Kidney (tissue), 14 donors: ENCODE results near the gene ANXA10. TPM values are rescaled to one million over a fixed set of nuclear protein-coding genes. Genes with fewer than 3 reads are reported as not detected.

ENCODE experiments used
- DNase-seq, 5 donors: peaks; one replicate each; pipeline ENCODE4 v3.0.0-alpha.2; 2013 to 2020
- FAIRE-seq: peaks from 2 replicates; lab custom pipeline; 2012; peaks lifted over from hg19 to GRCh38; lab: Jason Lieb, UNC
- H3K27ac ChIP-seq, 2 donors: one replicate each; pipeline ENCODE4 v1.7.0; 2013; ENCODE audit warnings: low read depth in 2 of 2, low read length in 2 of 2, inconsistent platforms in 1 of 2
- H3K27me3 ChIP-seq: one replicate; pipeline ENCODE4 v1.7.1; 2013; ENCODE audit warnings: low read length, inconsistent platforms; ENCODE audit not compliant: control insufficient read depth, insufficient read depth
- H3K36me3 ChIP-seq, 3 donors: one replicate each; pipeline versions ENCODE4 v1.7.0 to v1.7.1; 2013; ENCODE audit warnings: low read length in 3 of 3, control low read depth in 1 of 3, inconsistent platforms in 1 of 3; ENCODE audit not compliant: insufficient read depth in 3 of 3, control insufficient read depth in 2 of 3
- H3K4me1 ChIP-seq, 3 donors: one replicate each; pipeline versions ENCODE4 v1.7.0 to v1.7.1; 2013; ENCODE audit warnings: low read length in 3 of 3, inconsistent platforms in 1 of 3, low read depth in 1 of 3; ENCODE audit not compliant: control insufficient read depth in 2 of 3, insufficient read depth in 2 of 3
- H3K4me3 ChIP-seq, 3 donors: one replicate each; pipeline versions ENCODE4 v1.7.0 to v1.8.1; 2013; ENCODE audit warnings: low read length in 3 of 3, control low read depth in 1 of 3, inconsistent platforms in 1 of 3
- H3K9ac ChIP-seq, 3 donors: one replicate each; pipeline versions ENCODE4 v1.7.0 to v1.7.1; 2013; ENCODE audit warnings: low read length in 3 of 3, control low read depth in 1 of 3, inconsistent platforms in 1 of 3
- H3K9me3 ChIP-seq, 3 donors: one replicate each; pipeline versions ENCODE4 v1.7.0 to v1.7.1; 2013; ENCODE audit warnings: low read length in 3 of 3, control low read depth in 1 of 3, inconsistent platforms in 1 of 3; ENCODE audit not compliant: control insufficient read depth in 2 of 3, insufficient read depth in 1 of 3
- CTCF ChIP-seq: IDR thresholded peaks from 3 replicates; pipeline ENCODE4 v1.5.1; 2012; ENCODE audit warnings: mild to moderate bottlenecking, moderate library complexity, borderline replicate concordance; ENCODE audit not compliant: insufficient read depth; ENCODE audit errors: extremely low read depth
- intact Hi-C: fragments of 100-400 bp; cut with DNase I; formaldehyde crosslinking; loops from one replicate; pipeline ENCODE4 v1.11.1; 2022
- polyA plus RNA-seq: library from polyadenylated mRNA; stranded (reverse); fragments of 350-450 nt; fragmentation: Illumina TruSeq; extraction: RNeasy Lipid Tissue Mini Kit (QIAGEN cat#74804); gene quantifications from one replicate; pipeline ENCODE4 v1.2.3, GENCODE V29; 2014; ENCODE audit warnings: low read depth, low replicate concordance; ENCODE audit not compliant: insufficient read depth
- total RNA-seq: library from RNA; stranded (reverse); fragmentation: NEBNext Ultra II Directional; extraction: Animal tissue kit (Norgen Biotek cat#: 25700); gene quantifications from one replicate; pipeline ENCODE4 v1.2.1, GENCODE V29; 2021
- donor health status: control.
- donor health status: control.
- donor health status: control.
- donor health status: control.
- donor health status: control.
- donor health status: DM: yes; HTN: yes; CAD: no.
- donor health status: Normal renal cell carcinoma (clear cell type).

Gene ANXA10
- total and polyA plus RNA-seq, 2 donors from 2014 or later = not detected

GRCh38 chr4:168150420-168151050 lies 58.2 kb downstream of the ANXA10 start:
- Histone ChIP-seq H3K4me3 (no peak overlapping the region), H3K27ac (no peak overlapping the region), H3K27me3 (no peaks in the 10 kb centered on the region), H3K36me3 (no peaks in the 10 kb centered on the region), H3K4me1 (no peaks in the 10 kb centered on the region), H3K9me3 (no peaks in the 10 kb centered on the region), H3K9ac (no peak overlapping the region)
- no peak for FAIRE-seq
- no peak for DNase-seq
- no peak for TF ChIP-seq CTCF
- intact Hi-C loops = no loop called here

GRCh38 chr4:168151327-168151726 lies 59.0 kb downstream of the ANXA10 start:
- intact Hi-C loops = no loop called here
- H3K9me3 ChIP-seq = no peaks in the 10 kb centered on the region
- H3K9ac ChIP-seq = no peak overlapping the region
- DNase-seq = peak in 1 of 5 donors; percentile 33
- no peaks in the 10 kb centered on the region for H3K4me1 ChIP-seq
- no peaks in the 10 kb centered on the region for H3K36me3 ChIP-seq
- no peak for FAIRE-seq
- no peaks in the 10 kb centered on the region for H3K27me3 ChIP-seq
- no peak overlapping the region for H3K27ac ChIP-seq
- no peak overlapping the region for H3K4me3 ChIP-seq
- no peak for TF ChIP-seq CTCF

GRCh38 chr4:168152837-168153500 lies 60.6 kb downstream of the ANXA10 start:
- Histone ChIP-seq H3K9me3 (no peaks in the 10 kb centered on the region), H3K36me3 (no peaks in the 10 kb centered on the region), H3K27ac (no peak overlapping the region), H3K27me3 (no peaks in the 10 kb centered on the region), H3K9ac (no peak overlapping the region), H3K4me3 (peak overlapping the region in 1 of 3 donors; percentile 64), H3K4me1 (no peaks in the 10 kb centered on the region)
- no peak for FAIRE-seq
- TF ChIP-seq CTCF = no peak
- intact Hi-C loops = no loop called here
- DNase-seq = no peak
